SU-DHL-6 (cell line): Measurements from ENCODE around the gene CCDC18.

Experiments
- CTCF ChIP-seq: fragments of 200-600 bp; sonication (generic); IDR thresholded peaks from one replicate; pipeline ENCODE4 v1.5.1; 2017; ENCODE audit warnings: antibody characterized with exemption, mild to moderate bottlenecking, low read length, moderate library complexity; ENCODE audit not compliant: insufficient read depth, poor library complexity, severe bottlenecking
- EZH2phosphoT487 ChIP-seq: fragments of 200-600 bp; sonication (generic), shearing (Covaris generic); conservative IDR thresholded peaks from 2 replicates; pipeline ENCODE4 v1.6.1; 2018; ENCODE audit warnings: mild to moderate bottlenecking, antibody characterized with exemption, low read length, moderate library complexity, mixed read lengths

- TF ChIP-seq CTCF, result no peak
- TF ChIP-seq EZH2phosphoT487, result no peak
Observed at GRCh38 chr1:93322349-93322748, 141.8 kb downstream of the CCDC18 start.
